HepG2 (cell line): ENCODE measurements around the gene PLXNC1. TPM values are rescaled to one million over a fixed set of nuclear protein-coding genes. Genes with fewer than 3 reads are reported as not detected.

Experiments
- AGO1 ChIP-seq: fragments of 200-400 bp; formaldehyde crosslinking; IDR thresholded peaks from 2 replicates; pipeline ENCODE4 v1.6.1; 2017; ENCODE audit warnings: mild to moderate bottlenecking, low read depth, low read length, moderate library complexity; ENCODE audit not compliant: poor library complexity, severe bottlenecking
- AKAP8 ChIP-seq: sonication (generic); formaldehyde crosslinking; IDR thresholded peaks from 2 replicates; pipeline ENCODE4 v1.5.1; 2020; ENCODE audit warnings: mild to moderate bottlenecking, missing genetic modification reagents
- ARHGAP35 ChIP-seq: sonication (generic); formaldehyde crosslinking; IDR thresholded peaks from 2 replicates; pipeline ENCODE4 v1.9.0; 2022; ENCODE audit warnings: mild to moderate bottlenecking, inconsistent platforms, moderate library complexity, missing genetic modification reagents, borderline replicate concordance
- CREM ChIP-seq, 2 experiments: sonication (generic) in 1 of 2; formaldehyde crosslinking in 1 of 2; IDR thresholded peaks; 2 replicates each; pipeline versions ENCODE4 v1.4.0 to v1.6.1; 2016 to 2020; ENCODE audit warnings: antibody characterized with exemption in 1 of 2, mild to moderate bottlenecking in 1 of 2, missing genetic modification reagents in 1 of 2
- FUBP1 ChIP-seq: sonication (generic); formaldehyde crosslinking; IDR thresholded peaks from 2 replicates; pipeline ENCODE4 v1.5.1; 2020; ENCODE audit warnings: missing genetic modification reagents, mild to moderate bottlenecking, borderline replicate concordance
- HOXA5 ChIP-seq: sonication (generic); formaldehyde crosslinking; IDR thresholded peaks from 2 replicates; pipeline ENCODE4 v1.4.0; 2020; ENCODE audit warnings: missing genetic modification reagents
- ISL2 ChIP-seq: sonication (generic); formaldehyde crosslinking; IDR thresholded peaks from 2 replicates; pipeline ENCODE4 v1.5.0; 2020; ENCODE audit warnings: missing genetic modification reagents
- KLF11 ChIP-seq: IDR thresholded peaks from 2 replicates; pipeline ENCODE4 v1.6.1; 2016; ENCODE audit warnings: missing compliant biosample characterization
- KLF12 ChIP-seq: sonication (generic); formaldehyde crosslinking; IDR thresholded peaks from 2 replicates; pipeline ENCODE4 v1.4.0; 2020; ENCODE audit warnings: missing genetic modification reagents, borderline replicate concordance
- MTF2 ChIP-seq: sonication (generic); formaldehyde crosslinking; IDR thresholded peaks from 2 replicates; pipeline ENCODE4 v1.5.0; 2020; ENCODE audit warnings: missing genetic modification reagents, borderline replicate concordance
- NCOA2 ChIP-seq: sonication (generic); formaldehyde crosslinking; IDR thresholded peaks from 2 replicates; pipeline ENCODE4 v1.8.0; 2022; ENCODE audit warnings: inconsistent platforms
- NR2F6 ChIP-seq, 2 experiments: IDR thresholded peaks; 2 replicates each; pipeline ENCODE4 v1.6.1; 2016; ENCODE audit warnings: antibody characterized with exemption in 1 of 2, mild to moderate bottlenecking in 1 of 2
- PAF1 ChIP-seq: IDR thresholded peaks from 2 replicates; pipeline ENCODE4 v1.6.1; 2016; ENCODE audit warnings: missing genetic modification reagents, missing compliant biosample characterization
- RELA ChIP-seq: sonication (generic); formaldehyde crosslinking; IDR thresholded peaks from 2 replicates; pipeline ENCODE4 v1.4.0; 2020; ENCODE audit warnings: missing genetic modification reagents
- SMAD1 ChIP-seq: sonication (generic); formaldehyde crosslinking; IDR thresholded peaks from 2 replicates; pipeline ENCODE4 v1.4.0; 2020; ENCODE audit warnings: missing genetic modification reagents, low read depth, mild to moderate bottlenecking, borderline replicate concordance
- SPEN ChIP-seq: sonication (generic); formaldehyde crosslinking; IDR thresholded peaks from 2 replicates; pipeline ENCODE4 v1.5.1; 2020; ENCODE audit warnings: low read depth, mild to moderate bottlenecking, missing genetic modification reagents
- STAT5B ChIP-seq: sonication (generic); formaldehyde crosslinking; IDR thresholded peaks from 2 replicates; pipeline ENCODE4 v1.4.0; 2020; ENCODE audit warnings: missing genetic modification reagents
- TAF1 ChIP-seq: sonication (generic); formaldehyde crosslinking; IDR thresholded peaks from 2 replicates; pipeline ENCODE4 v1.4.0; 2020; ENCODE audit warnings: missing genetic modification reagents
- TARDBP ChIP-seq: sonication (generic); formaldehyde crosslinking; IDR thresholded peaks from 2 replicates; pipeline ENCODE4 v1.8.0; 2022; ENCODE audit warnings: mild to moderate bottlenecking, missing genetic modification reagents
- TCF7 ChIP-seq: sonication (generic); IDR thresholded peaks from 2 replicates; pipeline ENCODE4 v1.6.1; 2016; ENCODE audit warnings: antibody characterized with exemption, low read depth
- ZNF431 ChIP-seq: sonication (generic); formaldehyde crosslinking; IDR thresholded peaks from 2 replicates; pipeline ENCODE4 v1.9.0; 2022; ENCODE audit warnings: missing genetic modification reagents, low read depth, mild to moderate bottlenecking, borderline replicate concordance
- ZNF468 ChIP-seq: sonication (generic); formaldehyde crosslinking; IDR thresholded peaks from 2 replicates; pipeline ENCODE4 v1.8.0; 2022; ENCODE audit warnings: mild to moderate bottlenecking, moderate library complexity, missing genetic modification reagents
- ZNF547 ChIP-seq: sonication (generic); formaldehyde crosslinking; IDR thresholded peaks from 2 replicates; pipeline ENCODE4 v1.5.1; 2020; ENCODE audit warnings: mild to moderate bottlenecking, missing genetic modification reagents
- ZNF549 ChIP-seq: sonication (generic); formaldehyde crosslinking; IDR thresholded peaks from 2 replicates; pipeline ENCODE4 v1.5.0; 2020; ENCODE audit warnings: missing genetic modification reagents
- ZNF577 ChIP-seq: sonication (generic); formaldehyde crosslinking; IDR thresholded peaks from 2 replicates; pipeline ENCODE4 v1.4.0; 2020; ENCODE audit warnings: mild to moderate bottlenecking, low read depth, missing genetic modification reagents, borderline replicate concordance
- ZNF703 ChIP-seq: sonication (generic); formaldehyde crosslinking; IDR thresholded peaks from 2 replicates; pipeline ENCODE4 v1.5.1; 2020; ENCODE audit warnings: missing genetic modification reagents, mild to moderate bottlenecking, moderate library complexity, borderline replicate concordance
- ZNF891 ChIP-seq: sonication (generic); formaldehyde crosslinking; IDR thresholded peaks from 2 replicates; pipeline ENCODE4 v1.5.0; 2020; ENCODE audit warnings: mild to moderate bottlenecking, missing genetic modification reagents
- polyA plus RNA-seq, 8 experiments: library from polyadenylated mRNA; depleted of rRNA in 3 of 8; stranded (reverse) in 7 of 8; unstranded in 1 of 8; fragments of >200 nt; fragmentation: Illumina TruSeq in 4 of 8; extraction: Trizol in 4 of 8; gene quantifications; 2 replicates each; pipeline versions ENCODE4 v1.2.1 to v1.2.3, GENCODE V29; 2011 to 2016; ENCODE audit warnings: low read depth in 4 of 8, missing spikeins in 1 of 8, mixed read lengths in 1 of 8; ENCODE audit not compliant: insufficient read depth in 1 of 8
- total RNA-seq, 5 experiments: library from RNA; depleted of rRNA; stranded (reverse); fragments of >200 nt; fragmentation: Illumina TruSeq; extraction: Trizol; gene quantifications; 2 replicates each; pipeline ENCODE4 v1.2.3, GENCODE V29; 2016; ENCODE audit warnings: low read depth in 1 of 5
- TF ChIP-seq, protein P1 (sequence below): IDR thresholded peaks from 2 replicates; pipeline ENCODE4 v1.6.1; 2016; ENCODE audit warnings: missing compliant biosample characterization, missing genetic modification reagents, borderline replicate concordance
- TF ChIP-seq, protein P2 (sequence below): sonication (generic); formaldehyde crosslinking; IDR thresholded peaks from 2 replicates; pipeline ENCODE4 v1.8.0; 2022; ENCODE audit warnings: mild to moderate bottlenecking, missing genetic modification reagents, moderate library complexity

The PLXNC1 gene
- total and polyA plus RNA-seq, 2 of the 13 experiments (the other 11 are each of a cell fraction or from before 2014, with no cell fraction given), result 6.6 to 11.2 TPM

DNA sequence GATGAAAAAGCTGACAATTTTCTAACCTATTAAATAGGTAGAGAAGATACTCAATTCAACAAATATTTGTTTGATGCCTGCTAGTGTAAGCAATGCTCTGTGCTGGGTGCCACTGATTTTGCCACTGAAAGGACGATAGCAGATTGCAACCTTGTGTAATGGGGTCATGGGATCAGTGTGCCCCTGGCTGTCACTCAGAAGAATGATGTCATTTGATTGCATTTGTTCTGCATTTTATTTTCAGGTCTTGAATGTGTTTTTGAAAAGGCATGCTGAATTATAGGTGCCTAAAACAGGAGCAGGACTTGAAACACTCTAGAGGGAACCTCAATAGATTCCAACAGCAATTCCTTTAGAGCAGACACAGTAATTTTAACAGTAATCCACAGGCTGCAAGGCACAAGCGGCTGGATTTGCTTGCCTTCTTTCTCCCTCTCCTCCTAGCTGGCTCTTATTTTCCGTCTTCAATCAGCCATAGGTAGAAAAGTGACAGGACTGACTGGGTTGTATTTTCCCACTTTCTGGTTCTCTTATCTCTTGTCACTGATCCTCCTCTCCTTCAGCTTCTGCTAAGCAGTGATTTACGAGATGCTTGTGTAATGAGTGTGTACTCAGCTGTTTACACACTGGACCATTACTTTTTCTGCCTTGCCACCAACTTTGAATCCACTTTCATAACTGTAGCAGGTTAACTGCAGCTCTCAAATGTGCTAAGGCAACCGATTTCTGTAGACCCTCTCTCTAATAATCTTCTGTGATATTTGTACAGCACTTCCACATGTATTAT lies 4.1 kb downstream of the PLXNC1 start (continued):
- no peak for TF ChIP-seq AGO1
- TF ChIP-seq ZNF549 (CRISPR knock-in tag), result no peak
- TF ChIP-seq FUBP1 (CRISPR knock-in tag), result no peak
- TF ChIP-seq NCOA2, result peak; percentile 39; the same call in 1 of the 2 replicates
- no peak for TF ChIP-seq KLF12
- TF ChIP-seq SMAD1, result no peak
- TF ChIP-seq PAF1, result no peak
- TF ChIP-seq ZNF577 (CRISPR knock-in tag), result no peak
- TF ChIP-seq RELA, result no peak
- TF ChIP-seq, protein P1, sequence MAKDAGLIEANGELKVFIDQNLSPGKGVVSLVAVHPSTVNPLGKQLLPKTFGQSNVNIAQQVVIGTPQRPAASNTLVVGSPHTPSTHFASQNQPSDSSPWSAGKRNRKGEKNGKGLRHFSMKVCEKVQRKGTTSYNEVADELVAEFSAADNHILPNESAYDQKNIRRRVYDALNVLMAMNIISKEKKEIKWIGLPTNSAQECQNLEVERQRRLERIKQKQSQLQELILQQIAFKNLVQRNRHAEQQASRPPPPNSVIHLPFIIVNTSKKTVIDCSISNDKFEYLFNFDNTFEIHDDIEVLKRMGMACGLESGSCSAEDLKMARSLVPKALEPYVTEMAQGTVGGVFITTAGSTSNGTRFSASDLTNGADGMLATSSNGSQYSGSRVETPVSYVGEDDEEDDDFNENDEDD (CRISPR knock-in tag), result no peak
- TF ChIP-seq STAT5B, result no peak
- TF ChIP-seq HOXA5, result peak; percentile 72
- no peak for TF ChIP-seq TAF1
- TF ChIP-seq NR2F6 (IDR thresholded peaks at IDR 0.05), result peak; percentile 77
- peak; percentile 58; the same call in 1 of the 2 replicates for TF ChIP-seq NR2F6 (CRISPR knock-in tag; IDR thresholded peaks at IDR 0.05)
- TF ChIP-seq ZNF547 (CRISPR knock-in tag), result no peak
- no peak for TF ChIP-seq ZNF431
- TF ChIP-seq, protein P2, sequence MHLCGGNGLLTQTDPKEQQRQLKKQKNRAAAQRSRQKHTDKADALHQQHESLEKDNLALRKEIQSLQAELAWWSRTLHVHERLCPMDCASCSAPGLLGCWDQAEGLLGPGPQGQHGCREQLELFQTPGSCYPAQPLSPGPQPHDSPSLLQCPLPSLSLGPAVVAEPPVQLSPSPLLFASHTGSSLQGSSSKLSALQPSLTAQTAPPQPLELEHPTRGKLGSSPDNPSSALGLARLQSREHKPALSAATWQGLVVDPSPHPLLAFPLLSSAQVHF, result no peak
- TF ChIP-seq ZNF468, result no peak
- TF ChIP-seq ISL2 (CRISPR knock-in tag), result no peak
- TF ChIP-seq CREM (IDR thresholded peaks at IDR 0.05), result 0 out of 2 replicates have a peak, but pooled peaks have one; percentile 3
- no peak for TF ChIP-seq CREM (CRISPR knock-in tag; IDR thresholded peaks at IDR 0.05)
- 0 out of 2 replicates have a peak, but pooled peaks have one; percentile 6 for TF ChIP-seq KLF11
- no peak for TF ChIP-seq ZNF703
- TF ChIP-seq ZNF891 (CRISPR knock-in tag), result no peak
- no peak for TF ChIP-seq ARHGAP35
- no peak for TF ChIP-seq TCF7
- TF ChIP-seq TARDBP (CRISPR knock-in tag), result no peak
- TF ChIP-seq AKAP8 (CRISPR knock-in tag), result no peak
- no peak for TF ChIP-seq MTF2
- no peak for TF ChIP-seq SPEN
